COLO668 (cell line): Measurements from ENCODE around the gene TMEM41B.
A peak's percentile ranks its signal among the peaks of the same experiment; 100 is the strongest.

Source experiments
- DNase-seq: peaks from one replicate; lab custom pipeline; 2025; ENCODE audit not compliant: unreplicated experiment; lab: John Stamatoyannopoulos, UW

TMEM41B gene

DNA sequence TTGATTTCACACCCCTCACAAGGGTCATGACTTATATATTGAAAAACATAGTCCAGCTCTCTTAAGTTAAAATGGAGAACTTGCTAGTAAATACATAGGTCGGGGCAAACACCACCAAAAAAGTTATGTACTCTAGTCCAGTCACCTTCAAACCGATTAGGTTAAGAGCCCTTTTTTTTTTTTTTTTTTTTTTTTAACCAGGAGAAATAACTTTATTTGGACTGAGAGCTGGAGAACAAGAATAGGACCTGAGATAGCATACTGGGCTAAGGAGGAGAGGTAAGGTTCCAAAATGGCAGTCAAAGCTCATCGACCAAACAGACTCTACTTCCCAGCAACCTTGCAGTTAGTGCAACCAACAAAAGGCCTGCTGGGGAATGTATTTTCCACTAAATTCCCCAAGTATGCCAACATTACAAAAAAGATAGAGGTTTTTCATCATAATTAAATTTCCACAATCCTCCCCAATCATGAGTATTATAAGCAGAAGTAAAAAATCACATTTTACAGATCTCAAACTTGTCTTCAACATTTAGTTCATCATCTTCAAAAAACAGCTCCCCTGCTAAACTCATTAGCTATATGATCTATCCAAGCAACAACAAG lies 3.8 kb downstream of the TMEM41B start:
- no peak for DNase-seq

DNA sequence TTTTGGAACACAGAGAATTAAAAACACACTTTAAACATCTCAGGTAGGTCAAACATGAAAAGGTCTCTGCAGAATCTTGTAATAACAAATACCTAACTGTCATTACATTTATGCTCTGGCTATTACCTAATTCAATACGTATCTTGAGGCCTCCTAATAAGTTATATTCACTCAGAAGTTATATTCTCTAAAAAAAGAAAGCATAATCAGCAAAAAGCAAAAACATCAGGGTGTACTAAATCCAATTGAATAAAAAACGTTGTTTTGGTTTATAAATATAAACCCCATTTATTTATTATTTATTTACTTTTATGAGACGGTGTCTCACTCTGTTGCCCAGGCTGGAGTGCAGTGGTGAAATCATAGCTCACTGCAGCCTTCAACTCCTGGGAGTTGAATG lies 10.2 kb downstream of the TMEM41B start:
- no peak for DNase-seq

DNA sequence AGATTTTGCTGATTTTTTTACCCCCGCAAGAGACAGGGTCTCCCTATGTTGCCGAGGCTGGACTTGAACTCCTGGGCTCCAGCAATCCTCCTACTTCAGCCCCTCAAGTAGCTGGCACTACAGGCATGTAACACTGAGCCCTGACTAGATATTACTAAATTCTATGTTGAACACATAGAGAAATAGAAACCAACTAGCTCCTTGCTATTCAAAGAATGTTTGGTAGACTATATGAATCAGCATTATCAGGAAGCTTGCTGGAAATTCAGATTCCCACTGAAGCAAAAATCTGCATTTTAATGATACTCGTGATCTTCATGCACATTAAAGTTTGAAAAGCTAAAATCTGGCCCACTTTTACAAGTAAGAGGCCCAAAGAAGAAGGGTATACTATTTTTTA lies 11.9 kb downstream of the TMEM41B start:
- DNase-seq: no peak

GRCh38 chr11:9301720-9302119 lies 12.7 kb downstream of the TMEM41B start:
- DNase-seq: no peak

DNA sequence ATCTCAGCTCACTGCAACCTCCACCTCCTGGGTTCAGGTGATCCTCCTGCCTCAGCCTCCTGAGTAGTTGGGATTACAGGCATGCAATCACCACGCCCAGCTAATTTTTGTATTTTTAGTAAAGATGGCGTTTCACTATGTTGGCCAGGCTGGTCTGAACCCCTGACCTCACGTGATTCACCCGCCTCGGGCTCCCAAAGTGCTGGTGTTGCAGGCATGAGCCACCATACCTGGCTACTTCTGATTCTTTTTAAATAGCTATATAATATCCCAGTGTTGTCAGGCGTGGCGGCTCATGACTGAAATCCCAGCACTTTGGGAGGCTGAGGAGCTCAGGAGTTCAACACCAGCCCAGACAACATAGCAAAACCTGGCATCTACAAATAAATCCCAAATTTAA lies 20.7 kb downstream of the TMEM41B start:
- DNase-seq: no peak

GRCh38 chr11:9285850-9286587 lies 28.4 kb downstream of the TMEM41B start:
- DNase-seq: no peak

DNA sequence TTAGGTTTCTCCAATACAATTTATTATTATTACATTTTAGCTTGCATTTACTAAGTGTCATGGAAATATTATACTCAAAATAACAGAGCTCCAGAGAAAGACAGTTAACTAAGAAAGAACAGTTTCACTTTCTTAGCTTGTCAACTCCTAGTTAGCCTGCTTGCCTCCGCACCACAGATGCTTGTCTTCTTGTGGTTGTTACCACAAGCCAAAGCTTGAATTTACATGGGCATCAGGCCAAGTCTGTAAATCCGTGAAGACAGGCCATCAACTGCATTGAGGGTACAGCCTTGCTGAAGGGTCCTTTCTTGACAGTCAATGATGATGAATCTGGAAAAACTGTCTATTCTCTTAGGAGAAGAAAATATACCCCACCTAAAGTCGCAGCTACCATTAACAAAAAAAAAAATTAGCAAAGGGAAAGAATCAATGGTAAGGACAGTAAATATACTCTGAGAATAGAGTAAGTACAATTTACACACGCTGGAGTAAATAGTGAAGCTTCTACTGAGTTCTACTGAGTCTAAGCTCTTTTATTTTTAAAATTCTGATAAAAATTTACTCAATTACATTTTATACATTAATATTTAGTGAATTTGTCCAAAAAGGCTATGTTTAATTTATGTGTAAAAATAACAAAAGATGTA lies 33.6 kb downstream of the TMEM41B start:
- no peak for DNase-seq

DNA sequence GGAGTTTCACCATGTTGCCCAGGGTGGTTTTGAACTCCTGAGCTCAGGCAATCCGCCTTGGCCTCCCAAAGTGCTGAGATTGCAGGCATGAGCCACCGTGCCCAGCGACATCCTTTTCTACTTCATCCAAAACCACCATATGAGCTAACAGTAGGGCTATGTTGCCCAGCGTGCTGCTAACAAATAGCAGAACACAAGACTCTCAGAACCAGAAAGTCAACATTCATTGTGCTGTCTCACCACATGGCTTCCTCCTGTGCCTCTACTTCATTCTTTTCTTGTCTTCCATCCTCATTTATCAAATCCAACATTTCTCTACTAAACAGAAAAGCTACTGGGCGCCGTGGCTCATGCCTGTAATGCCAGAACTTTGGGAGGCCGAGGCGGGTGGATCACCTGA lies 37.2 kb downstream of the TMEM41B start:
- DNase-seq: no peak

DNA sequence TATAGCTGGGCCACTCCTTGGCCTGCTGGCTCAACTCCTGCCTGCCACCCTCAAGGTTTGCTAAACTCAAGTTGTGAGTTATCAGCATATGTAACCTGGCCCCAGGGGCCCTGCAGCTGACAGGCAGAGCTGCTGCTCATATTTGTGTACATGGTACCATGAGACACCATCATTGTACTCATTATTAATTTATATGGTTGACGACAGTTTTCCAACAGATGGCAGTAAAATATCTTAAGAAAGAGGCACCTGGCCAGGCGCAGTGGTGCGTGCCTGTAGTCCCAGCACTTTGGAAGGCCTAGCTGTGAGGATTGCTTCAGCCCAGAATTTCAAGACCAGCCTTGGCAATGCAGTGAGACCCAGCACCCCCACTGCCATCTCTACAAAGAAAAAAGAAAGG lies 37.8 kb downstream of the TMEM41B start:
- DNase-seq: peak; percentile 24

- DNase-seq: no peak
Observed at GRCh38 chr11:9274499-9275258, 39.7 kb downstream of the TMEM41B start.

GRCh38 chr11:9273376-9274336 lies 40.7 kb downstream of the TMEM41B start:
- DNase-seq: no peak

- DNase-seq: no peak
Observed at GRCh38 chr11:9269492-9270013, 44.8 kb downstream of the TMEM41B start.

DNA sequence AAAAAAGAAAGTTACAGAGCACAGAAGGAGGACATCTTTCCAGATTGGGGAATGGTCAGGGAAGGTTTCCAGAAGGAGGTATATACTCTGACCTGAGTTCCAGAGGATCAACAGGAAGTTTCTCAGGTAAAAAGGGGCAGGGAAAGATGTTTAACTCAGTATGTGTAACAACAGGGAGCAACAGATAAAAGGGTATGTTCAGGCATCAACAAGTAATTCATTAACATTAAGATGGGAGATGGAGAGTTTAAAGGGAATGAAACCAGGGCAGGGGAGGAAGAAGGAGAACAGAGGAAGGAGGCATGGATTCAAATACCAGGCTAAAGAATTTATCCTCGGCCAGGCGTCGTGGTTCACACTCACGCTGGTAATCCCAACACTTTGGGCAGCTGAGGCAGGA lies 46.7 kb downstream of the TMEM41B start:
- DNase-seq: no peak

- DNase-seq: no peak
Observed at GRCh38 chr11:9266926-9267325, 47.5 kb downstream of the TMEM41B start.

DNA sequence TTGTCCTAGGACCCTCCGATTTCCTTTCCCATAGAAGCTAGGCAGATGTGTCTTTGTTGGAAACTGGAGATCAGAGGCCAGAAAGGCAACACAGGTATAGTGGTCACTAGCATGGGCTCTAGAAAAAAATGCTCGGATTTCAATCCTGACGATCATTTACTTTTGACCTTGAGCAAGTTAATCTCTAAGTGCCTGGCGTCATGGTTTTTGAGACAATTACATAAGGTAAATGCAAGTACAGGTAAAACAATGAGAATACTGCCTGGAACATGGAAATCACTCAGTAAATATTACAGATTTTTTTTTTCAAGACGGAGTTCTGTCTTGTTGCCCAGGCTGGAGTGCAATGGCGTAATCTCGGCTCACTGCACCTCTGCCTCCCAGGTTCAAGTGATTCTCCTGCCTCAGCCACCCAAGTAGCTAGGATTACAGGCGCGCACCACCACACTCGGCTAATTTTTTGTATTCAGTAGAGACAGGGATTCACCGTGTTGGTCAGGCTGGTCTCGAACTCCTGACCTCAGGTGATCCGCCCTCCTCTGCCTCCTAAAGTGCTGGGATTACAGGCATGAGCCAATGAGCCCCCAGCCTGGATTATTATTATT lies 48.2 kb downstream of the TMEM41B start:
- no peak for DNase-seq

- peak; percentile 85 for DNase-seq
Observed at GRCh38 chr11:9265211-9266131, 48.9 kb downstream of the TMEM41B start, which contains the start of gene DENND5A. Gene DENND5A (minus strand): TSS chr11:9265350. CDS start chr11:9265069, 281 bp downstream.

- DNase-seq: peak; percentile 63
Observed at GRCh38 chr11:9264316-9265210, 49.8 kb downstream of the TMEM41B start.
